GM12878 (cell line): Measurements from ENCODE around the gene MACROD2. TPM values are rescaled to one million over a fixed set of nuclear protein-coding genes. Genes with fewer than 3 reads are reported as not detected.

Experiments used
- ATAC-seq: fragments of 200-7000 bp; cut with Tn5 transposase; 3 replicates; pipeline ENCODE4 v1.9.1; 2020; ENCODE audit warnings: mild to moderate bottlenecking, moderate library complexity
- BruUV-seq: library from RNA; stranded (reverse); fragments of 400-500 nt; replicated peaks from 2 replicates; lab custom pipeline; 2021; lab: Mats Ljungman, UMichigan
- CTCF ChIA-PET: fragments of 300-600 bp; sonication (Branson Sonifier 250); formaldehyde crosslinking; extraction: SDS; loops from one replicate; lab custom pipeline; 2021; ENCODE audit warnings: inconsistent platforms; lab: Yijun Ruan, JAX
- POLR2A ChIA-PET: fragments of 350-600 bp; formaldehyde crosslinking; extraction: SDS; loops from one replicate; lab custom pipeline; 2021; ENCODE audit warnings: inconsistent platforms; lab: Charles Lee
- RAD21 ChIA-PET: fragments of 300-600 bp; sonication (Branson Sonifier 250); formaldehyde crosslinking; loops from one replicate; lab custom pipeline; 2023; ENCODE audit warnings: antibody characterized with exemption; ENCODE audit not compliant: unreplicated experiment; lab: Charles Lee
- SMC1A ChIA-PET: fragments of 300-600 bp; sonication (Branson Sonifier 250); formaldehyde crosslinking; loops from one replicate; lab custom pipeline; 2023; ENCODE audit not compliant: unreplicated experiment, uncharacterized antibody; lab: Charles Lee
- DNase-seq: peaks from one replicate; pipeline ENCODE4 v3.0.0-alpha.2; 2011; ENCODE audit warnings: low read depth, low spot score
- FAIRE-seq: peaks from 3 replicates; lab custom pipeline; 2011; peaks lifted over from hg19 to GRCh38; lab: Jason Lieb, UNC
- H2AFZ ChIP-seq: 2 replicates; pipeline ENCODE4 v1.6.0; 2011; ENCODE audit warnings: low read depth, low read length, control low read depth; ENCODE audit not compliant: control insufficient read depth
- H3K27ac ChIP-seq: 2 replicates; pipeline ENCODE4 v1.5.1; 2011; ENCODE audit warnings: control low read depth; ENCODE audit not compliant: control insufficient read depth, insufficient read depth
- H3K27me3 ChIP-seq, 2 experiments: replicated peaks in 1 of 2; 2 replicates each; pipeline versions ENCODE4 v1.6.0 to v1.6.1; 2011; ENCODE audit warnings: low read length in 1 of 2; ENCODE audit not compliant: control insufficient read depth in 2 of 2, insufficient read depth in 2 of 2
- H3K36me3 ChIP-seq, 2 experiments: 2 replicates each; pipeline ENCODE4 v1.5.1; 2011; ENCODE audit warnings: low read length in 1 of 2; ENCODE audit not compliant: control insufficient read depth in 2 of 2, insufficient read depth in 2 of 2
- H3K4me1 ChIP-seq: 2 replicates; pipeline ENCODE4 v1.6.1; 2011; ENCODE audit warnings: mild to moderate bottlenecking, low read length, moderate library complexity, mixed read lengths; ENCODE audit not compliant: control insufficient read depth, insufficient read depth
- H3K4me2 ChIP-seq: 2 replicates; pipeline ENCODE4 v1.6.0; 2011; ENCODE audit warnings: control low read depth; ENCODE audit not compliant: control insufficient read depth, insufficient read depth
- H3K4me3 ChIP-seq: fragments of 200-600 bp; sonication (generic); 2 replicates; pipeline ENCODE4 v1.5.1; 2016
- H3K79me2 ChIP-seq: 2 replicates; pipeline ENCODE4 v1.6.0; 2011; ENCODE audit warnings: low read length; ENCODE audit not compliant: control insufficient read depth, insufficient read depth
- H3K9ac ChIP-seq: 2 replicates; pipeline ENCODE4 v1.8.0; 2011; ENCODE audit warnings: low read length, control low read depth, mixed read lengths; ENCODE audit not compliant: control insufficient read depth, insufficient read depth
- H3K9me3 ChIP-seq: replicated peaks from 3 replicates; pipeline ENCODE4 v1.5.1; 2011; ENCODE audit warnings: mild to moderate bottlenecking, low read length; ENCODE audit not compliant: control insufficient read depth, insufficient read depth
- H4K20me1 ChIP-seq: 2 replicates; pipeline ENCODE4 v1.6.0; 2011; ENCODE audit not compliant: control insufficient read depth, insufficient read depth
- ASH2L ChIP-seq: fragments of 300-600, 200-600 bp; sonication (generic); IDR thresholded peaks from 2 replicates; pipeline ENCODE4 v1.6.1; 2017; ENCODE audit warnings: low read depth, mild to moderate bottlenecking, borderline replicate concordance
- CREM ChIP-seq: IDR thresholded peaks from 2 replicates; pipeline ENCODE4 v1.6.1; 2014; ENCODE audit warnings: antibody characterized with exemption, low read depth
- DPF2 ChIP-seq: fragments of 450-650 bp; IDR thresholded peaks from 2 replicates; pipeline ENCODE4 v1.6.1; 2017; ENCODE audit warnings: mild to moderate bottlenecking
- FOXM1 ChIP-seq: IDR thresholded peaks from 2 replicates; pipeline ENCODE4 v1.6.1; 2012; ENCODE audit warnings: low read depth, mild to moderate bottlenecking, inconsistent platforms, low read length, moderate library complexity
- GATAD2B ChIP-seq: fragments of 450-650 bp; conservative IDR thresholded peaks from 2 replicates; pipeline ENCODE4 v1.6.1; 2017; ENCODE audit warnings: low read depth, mild to moderate bottlenecking, moderate library complexity
- HCFC1 ChIP-seq: fragments of 150-350 bp; IDR thresholded peaks from 2 replicates; pipeline ENCODE4 v1.6.1; 2014; ENCODE audit warnings: low read length
- KDM1A ChIP-seq: fragments of 200-600 bp; sonication (generic); IDR thresholded peaks from 2 replicates; pipeline ENCODE4 v1.6.1; 2016; ENCODE audit warnings: borderline replicate concordance
- MYB ChIP-seq: fragments of 150-350 bp; IDR thresholded peaks from 2 replicates; pipeline ENCODE4 v1.6.1; 2014; ENCODE audit warnings: mild to moderate bottlenecking, low read depth, low read length, borderline replicate concordance
- PAX5 ChIP-seq: IDR thresholded peaks from 2 replicates; pipeline ENCODE4 v1.6.1; 2011; ENCODE audit warnings: low read depth, low read length, borderline replicate concordance
- PAX8 ChIP-seq: fragments of 450-650 bp; IDR thresholded peaks from 2 replicates; pipeline ENCODE4 v1.6.1; 2017; ENCODE audit warnings: mild to moderate bottlenecking, moderate library complexity
- RELA ChIP-seq: fragments of 450-650 bp; IDR thresholded peaks from 2 replicates; pipeline ENCODE4 v1.8.0; 2014; ENCODE audit warnings: borderline replicate concordance; ENCODE audit not compliant: partially characterized antibody
- RFX5 ChIP-seq: IDR thresholded peaks from 2 replicates; pipeline ENCODE4 v1.6.1; 2011; ENCODE audit warnings: low read depth, low read length, improper control_type of control experiment
- STAT1 ChIP-seq: fragments of 450-650 bp; conservative IDR thresholded peaks from 2 replicates; pipeline ENCODE4 v1.6.1; 2014; ENCODE audit warnings: antibody characterized with exemption, mild to moderate bottlenecking
- TBL1XR1 ChIP-seq: IDR thresholded peaks from 2 replicates; pipeline ENCODE4 v1.6.1; 2012; ENCODE audit warnings: low read depth, low read length, improper control_type of control experiment
- ZNF384 ChIP-seq: IDR thresholded peaks from 2 replicates; pipeline ENCODE4 v1.6.1; 2012; ENCODE audit warnings: low read depth, mild to moderate bottlenecking, low read length, improper control_type of control experiment, borderline replicate concordance
- in situ Hi-C: fragments of 300-500 bp; cut with MboI; formaldehyde crosslinking; loops from 9 replicates; pipeline ENCODE4 v1.14.3; 2018; ENCODE audit warnings: mixed read lengths
- intact Hi-C: fragments of 100-400 bp; cut with micrococcal nuclease; formaldehyde crosslinking; loops from one replicate; pipeline ENCODE4 v1.14.2; 2022; ENCODE audit not compliant: unreplicated experiment
- polyA plus RNA-seq, 11 experiments: library from polyadenylated mRNA; depleted of rRNA in 4 of 11; unstranded in 6 of 11; stranded (reverse) in 5 of 11; fragments of >200 nt; fragmentation: Nextera tagmentation in 4 of 11; fragmentation: Illumina TruSeq in 1 of 11; extraction: Ambion mirVana in 4 of 11; extraction: Trizol in 1 of 11; gene quantifications; 1 replicate in 1 of 11; 2 replicates in 10 of 11; pipeline versions ENCODE4 v1.2.1 to v1.2.3, GENCODE V29; 2011 to 2016; ENCODE audit warnings: inconsistent platforms in 2 of 11, missing spikeins in 2 of 11, low read depth in 1 of 11
- total RNA-seq, 4 experiments: library from RNA; depleted of rRNA in 3 of 4; stranded (reverse); fragments of >200 nt in 3 of 4; fragmentation: Illumina TruSeq in 1 of 4; extraction: Trizol in 1 of 4; gene quantifications; 2 replicates each; pipeline versions ENCODE4 v1.2.1 to v1.2.3, GENCODE V29; 2013 to 2021
- TF ChIP-seq, protein P1 (sequence below): IDR thresholded peaks from 2 replicates; pipeline ENCODE4 v1.6.1; 2012; ENCODE audit warnings: mild to moderate bottlenecking, low read depth, low read length
- TF ChIP-seq, protein P2 (sequence below): IDR thresholded peaks from 2 replicates; pipeline ENCODE4 v1.6.1; 2012; ENCODE audit warnings: low read depth, low read length, improper control_type of control experiment

MACROD2 gene
- total and polyA plus RNA-seq, 10 of the 15 experiments (the other 5 are each of a cell fraction or from before 2014, with no cell fraction given) = 1.1 to 21.5 (median 2.2) TPM

DNA sequence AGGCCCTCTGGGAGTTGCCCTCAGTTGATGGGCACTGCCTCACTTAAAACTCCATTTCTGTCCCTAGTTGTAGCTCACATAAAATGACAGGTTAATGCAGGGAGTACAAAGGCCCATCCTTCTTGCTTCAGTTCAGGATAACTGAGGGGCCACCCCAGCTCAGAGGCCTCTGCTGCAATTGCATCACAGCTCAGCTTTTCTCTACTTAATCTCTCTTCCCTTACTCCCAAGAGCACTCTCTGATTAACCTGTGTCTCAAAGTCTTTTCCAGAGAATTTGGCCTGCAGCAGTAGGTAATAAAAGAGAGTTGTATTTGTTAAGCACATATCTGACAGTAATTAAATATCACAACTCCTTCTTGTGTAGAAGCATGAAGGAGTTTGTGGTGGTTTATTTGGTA is 383.0 kb downstream of the MACROD2 start:
- ChIA-PET POLR2A (no interaction called here), RAD21 (no interaction called here), SMC1A (interaction anchor here (0.6 kb wide), 1 partner anchor 35 kb away, joined by 3 read pairs; no protein-coding TSS in a partner anchor), CTCF (no interaction called here)
- Histone ChIP-seq H2AFZ (no peak overlapping the region), H3K27ac (no peak overlapping the region), H3K4me2 (no peak overlapping the region), H3K79me2 (no peaks in the 10 kb centered on the region), H3K4me1 (no peaks in the 10 kb centered on the region), H3K9me3 (no peaks in the 10 kb centered on the region), H3K9ac (no peak overlapping the region), H3K4me3 (no peak overlapping the region), H3K27me3 (no peaks in the 10 kb centered on the region), H4K20me1 (no peaks in the 10 kb centered on the region), H3K36me3 (no peaks in the 10 kb centered on the region)
- BruUV-seq = no TSS peak
- ATAC-seq = no peak
- in situ Hi-C loops = no loop called here
- FAIRE-seq = no peak
- DNase-seq = no peak
- TF ChIP-seq DPF2 (no peak), PAX5 (no peak), GATAD2B (no peak), PAX8 (no peak), TBL1XR1 (no peak), MYB (no peak), RELA (no peak), CREM (no peak), HCFC1 (no peak), ZNF384 (no peak), ASH2L (no peak), FOXM1 (no peak), RFX5 (no peak), STAT1 (no peak), KDM1A (no peak)
- TF ChIP-seq, protein P1, sequence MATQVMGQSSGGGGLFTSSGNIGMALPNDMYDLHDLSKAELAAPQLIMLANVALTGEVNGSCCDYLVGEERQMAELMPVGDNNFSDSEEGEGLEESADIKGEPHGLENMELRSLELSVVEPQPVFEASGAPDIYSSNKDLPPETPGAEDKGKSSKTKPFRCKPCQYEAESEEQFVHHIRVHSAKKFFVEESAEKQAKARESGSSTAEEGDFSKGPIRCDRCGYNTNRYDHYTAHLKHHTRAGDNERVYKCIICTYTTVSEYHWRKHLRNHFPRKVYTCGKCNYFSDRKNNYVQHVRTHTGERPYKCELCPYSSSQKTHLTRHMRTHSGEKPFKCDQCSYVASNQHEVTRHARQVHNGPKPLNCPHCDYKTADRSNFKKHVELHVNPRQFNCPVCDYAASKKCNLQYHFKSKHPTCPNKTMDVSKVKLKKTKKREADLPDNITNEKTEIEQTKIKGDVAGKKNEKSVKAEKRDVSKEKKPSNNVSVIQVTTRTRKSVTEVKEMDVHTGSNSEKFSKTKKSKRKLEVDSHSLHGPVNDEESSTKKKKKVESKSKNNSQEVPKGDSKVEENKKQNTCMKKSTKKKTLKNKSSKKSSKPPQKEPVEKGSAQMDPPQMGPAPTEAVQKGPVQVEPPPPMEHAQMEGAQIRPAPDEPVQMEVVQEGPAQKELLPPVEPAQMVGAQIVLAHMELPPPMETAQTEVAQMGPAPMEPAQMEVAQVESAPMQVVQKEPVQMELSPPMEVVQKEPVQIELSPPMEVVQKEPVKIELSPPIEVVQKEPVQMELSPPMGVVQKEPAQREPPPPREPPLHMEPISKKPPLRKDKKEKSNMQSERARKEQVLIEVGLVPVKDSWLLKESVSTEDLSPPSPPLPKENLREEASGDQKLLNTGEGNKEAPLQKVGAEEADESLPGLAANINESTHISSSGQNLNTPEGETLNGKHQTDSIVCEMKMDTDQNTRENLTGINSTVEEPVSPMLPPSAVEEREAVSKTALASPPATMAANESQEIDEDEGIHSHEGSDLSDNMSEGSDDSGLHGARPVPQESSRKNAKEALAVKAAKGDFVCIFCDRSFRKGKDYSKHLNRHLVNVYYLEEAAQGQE = no peak
- TF ChIP-seq, protein P2, sequence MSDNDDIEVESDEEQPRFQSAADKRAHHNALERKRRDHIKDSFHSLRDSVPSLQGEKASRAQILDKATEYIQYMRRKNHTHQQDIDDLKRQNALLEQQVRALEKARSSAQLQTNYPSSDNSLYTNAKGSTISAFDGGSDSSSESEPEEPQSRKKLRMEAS = no peak
- intact Hi-C loops = no loop called here
